GM12878 (cell line): ENCODE data around the gene CCN5. TPM values are rescaled to one million over a fixed set of nuclear protein-coding genes. Genes with fewer than 3 reads are reported as not detected.

ENCODE experiments used
- ATAC-seq: fragments of 200-7000 bp; cut with Tn5 transposase; 3 replicates; pipeline ENCODE4 v1.9.1; 2020; ENCODE audit warnings: mild to moderate bottlenecking, moderate library complexity
- BruUV-seq: library from RNA; stranded (reverse); fragments of 400-500 nt; replicated peaks from 2 replicates; lab custom pipeline; 2021; lab: Mats Ljungman, UMichigan
- CTCF ChIA-PET: fragments of 300-600 bp; sonication (Branson Sonifier 250); formaldehyde crosslinking; extraction: SDS; loops from one replicate; lab custom pipeline; 2021; ENCODE audit warnings: inconsistent platforms; lab: Yijun Ruan, JAX
- POLR2A ChIA-PET: fragments of 350-600 bp; formaldehyde crosslinking; extraction: SDS; loops from one replicate; lab custom pipeline; 2021; ENCODE audit warnings: inconsistent platforms; lab: Charles Lee
- RAD21 ChIA-PET: fragments of 300-600 bp; sonication (Branson Sonifier 250); formaldehyde crosslinking; loops from one replicate; lab custom pipeline; 2023; ENCODE audit warnings: antibody characterized with exemption; ENCODE audit not compliant: unreplicated experiment; lab: Charles Lee
- SMC1A ChIA-PET: fragments of 300-600 bp; sonication (Branson Sonifier 250); formaldehyde crosslinking; loops from one replicate; lab custom pipeline; 2023; ENCODE audit not compliant: unreplicated experiment, uncharacterized antibody; lab: Charles Lee
- DNase-seq: peaks from one replicate; pipeline ENCODE4 v3.0.0-alpha.2; 2011; ENCODE audit warnings: low read depth, low spot score
- FAIRE-seq: peaks from 3 replicates; lab custom pipeline; 2011; peaks lifted over from hg19 to GRCh38; lab: Jason Lieb, UNC
- H2AFZ ChIP-seq: 2 replicates; pipeline ENCODE4 v1.6.0; 2011; ENCODE audit warnings: low read depth, low read length, control low read depth; ENCODE audit not compliant: control insufficient read depth
- H3K27ac ChIP-seq: 2 replicates; pipeline ENCODE4 v1.5.1; 2011; ENCODE audit warnings: control low read depth; ENCODE audit not compliant: control insufficient read depth, insufficient read depth
- H3K27me3 ChIP-seq, 2 experiments: replicated peaks in 1 of 2; 2 replicates each; pipeline versions ENCODE4 v1.6.0 to v1.6.1; 2011; ENCODE audit warnings: low read length in 1 of 2; ENCODE audit not compliant: control insufficient read depth in 2 of 2, insufficient read depth in 2 of 2
- H3K36me3 ChIP-seq, 2 experiments: 2 replicates each; pipeline ENCODE4 v1.5.1; 2011; ENCODE audit warnings: low read length in 1 of 2; ENCODE audit not compliant: control insufficient read depth in 2 of 2, insufficient read depth in 2 of 2
- H3K4me1 ChIP-seq: 2 replicates; pipeline ENCODE4 v1.6.1; 2011; ENCODE audit warnings: mild to moderate bottlenecking, low read length, moderate library complexity, mixed read lengths; ENCODE audit not compliant: control insufficient read depth, insufficient read depth
- H3K4me2 ChIP-seq: 2 replicates; pipeline ENCODE4 v1.6.0; 2011; ENCODE audit warnings: control low read depth; ENCODE audit not compliant: control insufficient read depth, insufficient read depth
- H3K4me3 ChIP-seq: fragments of 200-600 bp; sonication (generic); 2 replicates; pipeline ENCODE4 v1.5.1; 2016
- H3K79me2 ChIP-seq: 2 replicates; pipeline ENCODE4 v1.6.0; 2011; ENCODE audit warnings: low read length; ENCODE audit not compliant: control insufficient read depth, insufficient read depth
- H3K9ac ChIP-seq: 2 replicates; pipeline ENCODE4 v1.8.0; 2011; ENCODE audit warnings: low read length, control low read depth, mixed read lengths; ENCODE audit not compliant: control insufficient read depth, insufficient read depth
- H3K9me3 ChIP-seq: replicated peaks from 3 replicates; pipeline ENCODE4 v1.5.1; 2011; ENCODE audit warnings: mild to moderate bottlenecking, low read length; ENCODE audit not compliant: control insufficient read depth, insufficient read depth
- H4K20me1 ChIP-seq: 2 replicates; pipeline ENCODE4 v1.6.0; 2011; ENCODE audit not compliant: control insufficient read depth, insufficient read depth
- GATAD2B ChIP-seq: fragments of 450-650 bp; conservative IDR thresholded peaks from 2 replicates; pipeline ENCODE4 v1.6.1; 2017; ENCODE audit warnings: low read depth, mild to moderate bottlenecking, moderate library complexity
- HDAC2 ChIP-seq: fragments of 200-600 bp; sonication (generic); IDR thresholded peaks from 2 replicates; pipeline ENCODE4 v1.6.1; 2017
- NR2C2 ChIP-seq: IDR thresholded peaks from 2 replicates; pipeline ENCODE4 v1.6.1; 2011; ENCODE audit warnings: borderline replicate concordance, low read depth; ENCODE audit not compliant: control insufficient read depth, insufficient read length
- RFX5 ChIP-seq: IDR thresholded peaks from 2 replicates; pipeline ENCODE4 v1.6.1; 2011; ENCODE audit warnings: low read depth, low read length, improper control_type of control experiment
- SIN3A ChIP-seq: IDR thresholded peaks from 2 replicates; pipeline ENCODE4 v1.6.1; 2012; ENCODE audit warnings: low read depth, low read length, improper control_type of control experiment
- TCF12 ChIP-seq: IDR thresholded peaks from 2 replicates; pipeline ENCODE4 v1.6.1; 2011; ENCODE audit warnings: low read depth, mild to moderate bottlenecking, low read length
- WGBS: methylation state at CpG from one replicate; pipeline ENCODE4 v1.1.6; 2016; ENCODE audit warnings: low lambda C conversion rate; ENCODE audit not compliant: insufficient replicate concordance, insufficient coverage; ENCODE audit errors: missing lambda C conversion rate; 5-methylcytosine and 5-hydroxymethylcytosine counted together
- in situ Hi-C: fragments of 300-500 bp; cut with MboI; formaldehyde crosslinking; loops from 9 replicates; pipeline ENCODE4 v1.14.3; 2018; ENCODE audit warnings: mixed read lengths
- intact Hi-C: fragments of 100-400 bp; cut with micrococcal nuclease; formaldehyde crosslinking; loops from one replicate; pipeline ENCODE4 v1.14.2; 2022; ENCODE audit not compliant: unreplicated experiment
- polyA plus RNA-seq, 11 experiments: library from polyadenylated mRNA; depleted of rRNA in 4 of 11; unstranded in 6 of 11; stranded (reverse) in 5 of 11; fragments of >200 nt; fragmentation: Nextera tagmentation in 4 of 11; fragmentation: Illumina TruSeq in 1 of 11; extraction: Ambion mirVana in 4 of 11; extraction: Trizol in 1 of 11; gene quantifications; 1 replicate in 1 of 11; 2 replicates in 10 of 11; pipeline versions ENCODE4 v1.2.1 to v1.2.3, GENCODE V29; 2011 to 2016; ENCODE audit warnings: inconsistent platforms in 2 of 11, missing spikeins in 2 of 11, low read depth in 1 of 11
- total RNA-seq, 4 experiments: library from RNA; depleted of rRNA in 3 of 4; stranded (reverse); fragments of >200 nt in 3 of 4; fragmentation: Illumina TruSeq in 1 of 4; extraction: Trizol in 1 of 4; gene quantifications; 2 replicates each; pipeline versions ENCODE4 v1.2.1 to v1.2.3, GENCODE V29; 2013 to 2021

CCN5 gene
- total and polyA plus RNA-seq, 10 of the 15 experiments (the other 5 are each of a cell fraction or from before 2014, with no cell fraction given) = 0.14 to 0.15 TPM; not detected in 8

DNA sequence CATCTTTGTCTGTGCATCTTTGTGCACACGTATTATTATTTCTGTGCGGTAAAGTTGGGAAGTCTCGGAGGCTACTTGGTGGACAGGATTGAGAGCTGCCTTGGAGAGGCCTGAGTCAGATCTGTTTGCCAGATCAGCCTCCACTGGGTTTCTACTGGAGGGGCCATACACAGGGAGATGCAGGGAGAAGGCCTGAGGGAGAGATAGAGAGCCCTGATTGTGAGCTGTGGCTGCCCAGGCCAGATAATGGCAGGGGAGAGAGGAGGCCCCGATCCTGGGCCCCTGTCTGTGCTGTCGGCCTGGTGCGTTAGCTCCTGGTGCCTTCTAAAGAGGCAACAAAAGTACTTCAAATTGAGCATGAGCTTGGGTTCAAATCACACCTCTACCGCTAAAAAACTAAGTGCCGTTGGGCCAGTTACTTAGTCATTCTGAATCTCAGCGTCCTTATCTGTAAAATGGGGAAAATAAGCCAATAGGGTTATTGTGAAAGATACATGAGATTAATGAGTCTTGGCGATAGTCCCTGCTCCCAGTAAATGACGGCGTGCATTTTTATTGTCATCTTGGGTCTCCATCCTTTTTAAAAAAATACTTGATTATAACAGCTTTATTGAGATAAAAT lies 36.1 kb upstream of the CCN5 start (continued):
- no peak for TF ChIP-seq RFX5
- no peak for TF ChIP-seq HDAC2
- TF ChIP-seq SIN3A = no peak
- no peak for TF ChIP-seq TCF12

GRCh38 chr20:44681796-44682566 lies 33.2 kb upstream of the CCN5 start:
- no peak overlapping the region for H3K27ac ChIP-seq
- no peak overlapping the region for H3K4me3 ChIP-seq
- H3K4me1 ChIP-seq = peaks cover 10% of the 10 kb centered on the region
- ChIA-PET SMC1A (interaction anchor here (0.6 to 5.7 kb wide), 20 partner anchors 10 to 431 kb away, joined by 3 to 71 read pairs (median 6); partner anchors contain the start of genes ADA and SERINC3), RAD21 (interaction anchor here (1.0 to 5.2 kb wide), 14 partner anchors 10 to 185 kb away, joined by 3 to 56 read pairs (median 18); partner anchors contain the start of gene ADA), POLR2A (interaction anchor here (0.6 to 2.2 kb wide), 5 partner anchors 31 to 68 kb away, joined by 3 to 12 read pairs (median 3); no protein-coding TSS in a partner anchor), CTCF (interaction anchor here (1.1 to 6.7 kb wide), 21 partner anchors 15 to 300 kb away, joined by 3 to 134 read pairs (median 11); partner anchors contain the start of genes ADA and SERINC3)
- no peak for DNase-seq
- H3K9ac ChIP-seq = no peak overlapping the region
- no peak overlapping the region for H2AFZ ChIP-seq
- no peak overlapping the region for H3K4me2 ChIP-seq
- 64% methylated on average over 11 of the region's 11 CpGs for WGBS
- no TSS peak for BruUV-seq
- no peaks in the 10 kb centered on the region for H3K27me3 ChIP-seq
- ATAC-seq = no peak
- no peaks in the 10 kb centered on the region for H4K20me1 ChIP-seq
- in situ Hi-C loops (no loop called here), intact Hi-C loops (loop anchor here (2.0 to 5.0 kb wide), 3 partner anchors 35 to 465 kb away; no protein-coding TSS in a partner anchor)
- no peaks in the 10 kb centered on the region for H3K36me3 ChIP-seq
- H3K9me3 ChIP-seq = no peaks in the 10 kb centered on the region; the same call in 2 of the 3 replicates
- no peak for TF ChIP-seq GATAD2B
- no peak for TF ChIP-seq RFX5
- peak; percentile 31 for TF ChIP-seq NR2C2
- no peaks in the 10 kb centered on the region for H3K79me2 ChIP-seq
- no peak for FAIRE-seq
